Right renal pelvis (tissue), 4 donors: ENCODE results near the gene FAM76A. TPM values are rescaled to one million over a fixed set of nuclear protein-coding genes. Genes with fewer than 3 reads are reported as not detected.

Experiments
- polyA plus RNA-seq, 4 donors: library from polyadenylated mRNA; unstranded; fragments of 120-200 nt; gene quantifications; one replicate each; pipeline ENCODE4 v1.2.1, GENCODE V29; 2013; ENCODE audit not compliant: insufficient read length in 4 of 4

FAM76A gene
- polyA plus RNA-seq, 4 donors = 11.4 to 14.7 (median 13.7) TPM

Other genes with a start within 250 kb of the FAM76A start
- 100 to 1,000 TPM; 121 to 141 (median 136) TPM for gene WASF2, start 235.8 kb upstream of the FAM76A start, polyA plus RNA-seq
- gene AHDC1, start 121.8 kb upstream of the FAM76A start, polyA plus RNA-seq = 10 to 100 TPM; 39.4 to 51.5 (median 46.8) TPM
- gene FGR, start 90.8 kb upstream of the FAM76A start, polyA plus RNA-seq = 1 to 10 TPM; 1.4 to 2.1 (median 1.8) TPM
- 10 to 100 TPM; 20.1 to 25.1 (median 22.5) TPM for gene IFI6, start 53.8 kb upstream of the FAM76A start, polyA plus RNA-seq
- gene STX12, start 47.3 kb downstream of the FAM76A start, polyA plus RNA-seq = 10 to 100 TPM; 43.3 to 56.3 (median 51.7) TPM
- gene PPP1R8, start 104.8 kb downstream of the FAM76A start, polyA plus RNA-seq = 10 to 100 TPM; 53.7 to 61.7 (median 58.1) TPM
- 1 to 10 TPM; 2.8 to 4.6 (median 3.3) TPM for gene THEMIS2, start 146.6 kb downstream of the FAM76A start, polyA plus RNA-seq
- 10 to 100 TPM; 61.7 to 73.5 (median 68.3) TPM for gene RPA2, start 188.6 kb downstream of the FAM76A start, polyA plus RNA-seq
- 10 to 100 TPM; 11.6 to 15.8 (median 12.1) TPM for gene SMPDL3B, start 209.0 kb downstream of the FAM76A start, polyA plus RNA-seq
- 1 to 10 TPM; 8.7 to 9.8 (median 8.9) TPM for gene XKR8, start 234.0 kb downstream of the FAM76A start, polyA plus RNA-seq